Suppressor macrophage (primary cell): ENCODE measurements around the gene COPZ1.

Experiments
- DNase-seq, 4 experiments: peaks; one replicate each; pipeline ENCODE4 v3.0.0-alpha.2; 2020 to 2022

Gene COPZ1

DNA sequence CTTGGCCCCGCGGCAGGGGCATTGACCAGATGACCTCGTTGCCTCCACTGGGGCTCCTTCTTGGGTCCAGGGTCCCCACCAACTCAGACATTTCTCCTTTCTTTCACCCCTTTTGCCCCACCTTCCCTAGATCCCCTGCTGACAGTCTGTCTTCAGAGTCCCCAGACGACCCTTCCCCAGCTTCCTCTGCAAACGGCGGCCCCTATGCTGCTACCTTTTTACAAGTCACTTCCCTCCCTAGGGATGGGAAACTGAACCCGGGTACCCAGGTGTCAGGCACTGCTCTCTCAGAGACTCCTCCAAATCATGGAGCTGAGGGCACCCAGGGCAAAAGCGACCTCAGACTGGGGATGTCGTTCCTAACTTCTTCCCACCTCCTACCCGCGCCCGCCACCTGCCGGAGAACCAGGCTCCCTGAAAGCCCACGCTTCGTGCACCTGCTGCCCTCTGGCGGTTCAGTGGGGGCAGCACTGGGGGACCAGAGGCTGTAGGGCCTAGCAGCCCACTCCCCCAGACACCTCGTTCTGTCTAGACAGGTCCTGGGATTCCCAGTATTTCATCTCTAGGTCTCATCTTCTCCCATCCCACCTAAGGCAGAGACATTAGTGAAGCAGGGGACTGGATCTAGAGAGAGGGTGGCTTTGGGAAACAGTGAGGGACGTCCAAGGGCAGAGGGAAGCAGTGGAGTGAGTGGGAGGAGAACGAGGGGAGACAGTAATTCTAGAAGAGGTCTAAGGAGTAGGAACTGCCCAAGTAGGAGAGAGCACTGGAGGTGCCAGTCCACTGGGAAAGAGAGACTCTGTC, 54.7 kb downstream of the COPZ1 start:
- peak; percentile 87 to 94 (median 92) for DNase-seq

- DNase-seq = no peak
Observed at GRCh38 chr12:54381136-54381535, 56.2 kb downstream of the COPZ1 start.

- DNase-seq = peak; percentile 93 to 99 (median 95)
Observed at GRCh38 chr12:54383041-54383609, 58.2 kb downstream of the COPZ1 start.

DNA sequence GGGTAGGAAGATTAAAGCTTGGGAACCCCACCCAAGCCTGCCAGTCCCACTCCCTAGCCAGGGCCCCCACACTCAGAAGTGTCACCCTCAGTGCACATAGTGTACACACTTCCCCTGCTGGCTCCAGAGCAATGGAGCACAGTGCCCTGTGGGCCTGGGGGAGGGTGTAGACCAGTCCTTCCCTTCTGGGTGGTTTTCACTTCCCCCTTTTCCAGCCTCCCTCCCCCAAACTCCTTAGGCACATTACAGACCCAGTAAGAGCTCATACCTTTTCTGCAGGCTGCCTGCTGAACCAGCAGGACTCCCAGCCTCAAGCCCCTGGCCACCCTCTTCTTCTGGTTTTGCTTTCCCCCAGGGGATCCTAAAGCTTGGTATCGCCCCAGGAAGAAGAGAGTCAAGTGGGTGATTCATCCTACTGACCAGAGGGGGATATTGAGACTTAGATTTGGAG, 59.7 kb downstream of the COPZ1 start, which contains the start of gene ZNF385A:
Gene ZNF385A, minus strand, starts transcription at position 143 of the 451 bp plus-strand sequence. CDS start 219 bp downstream, outside the sequence.
- DNase-seq = peak; percentile 89 to 96 (median 94)

- DNase-seq = peak; percentile 79 to 90 (median 88)
Observed at GRCh38 chr12:54385251-54385914, 60.5 kb downstream of the COPZ1 start.

DNA sequence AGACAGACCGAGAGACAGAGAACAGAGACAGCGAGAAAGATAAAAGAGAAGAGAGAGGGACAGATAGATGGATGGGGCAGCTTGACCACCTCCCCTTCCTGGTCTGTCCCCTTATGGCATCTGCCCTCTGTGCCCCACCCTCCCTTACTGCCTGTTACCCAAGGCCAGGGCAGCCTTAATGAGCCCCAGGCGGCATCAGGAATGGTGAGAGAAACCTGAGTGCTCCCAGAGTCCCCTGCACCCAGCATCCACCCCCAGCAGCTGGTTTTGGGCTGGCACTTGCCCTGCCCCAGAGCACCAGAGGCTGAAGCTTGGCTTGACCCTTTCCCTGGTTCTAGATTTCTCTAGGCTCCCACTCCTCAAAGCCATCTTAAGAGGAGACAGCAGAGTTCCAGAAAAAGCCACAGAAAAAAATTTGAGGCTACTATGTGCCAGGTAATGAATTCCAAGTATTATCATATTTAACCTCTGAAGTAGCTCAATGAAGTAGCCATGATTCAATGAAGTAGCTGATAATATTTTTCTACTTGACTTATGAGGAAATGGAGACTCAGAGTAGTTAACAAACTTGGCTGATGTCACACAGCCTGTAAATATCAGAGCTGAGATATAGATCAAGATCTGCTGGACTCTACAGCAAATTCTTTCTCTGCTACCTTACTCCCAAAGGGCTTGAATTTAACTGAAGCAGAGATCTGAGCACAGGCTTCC, 61.6 kb downstream of the COPZ1 start:
- peak in 2 of 4 experiments; percentile 36 to 37 for DNase-seq

DNA sequence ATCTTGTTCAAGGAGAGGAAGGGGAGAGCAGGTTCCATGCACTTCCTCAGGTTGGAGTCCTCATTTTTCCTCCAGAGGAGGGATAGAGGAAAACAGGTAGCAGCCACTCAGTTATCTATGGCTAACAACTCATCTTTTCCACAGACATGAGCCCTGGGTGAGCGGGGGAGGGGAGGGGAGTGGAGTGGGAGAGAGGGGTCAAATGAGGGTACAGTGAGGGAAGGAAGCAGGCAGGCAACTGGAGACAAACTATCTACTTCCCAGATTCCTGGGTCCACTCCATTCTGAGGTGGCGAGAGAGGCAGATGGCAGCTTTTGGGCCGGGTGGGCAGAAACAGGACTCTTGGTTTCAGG, 62.2 kb downstream of the COPZ1 start:
- peak in 1 of 4 experiments; percentile 15 for DNase-seq

DNA sequence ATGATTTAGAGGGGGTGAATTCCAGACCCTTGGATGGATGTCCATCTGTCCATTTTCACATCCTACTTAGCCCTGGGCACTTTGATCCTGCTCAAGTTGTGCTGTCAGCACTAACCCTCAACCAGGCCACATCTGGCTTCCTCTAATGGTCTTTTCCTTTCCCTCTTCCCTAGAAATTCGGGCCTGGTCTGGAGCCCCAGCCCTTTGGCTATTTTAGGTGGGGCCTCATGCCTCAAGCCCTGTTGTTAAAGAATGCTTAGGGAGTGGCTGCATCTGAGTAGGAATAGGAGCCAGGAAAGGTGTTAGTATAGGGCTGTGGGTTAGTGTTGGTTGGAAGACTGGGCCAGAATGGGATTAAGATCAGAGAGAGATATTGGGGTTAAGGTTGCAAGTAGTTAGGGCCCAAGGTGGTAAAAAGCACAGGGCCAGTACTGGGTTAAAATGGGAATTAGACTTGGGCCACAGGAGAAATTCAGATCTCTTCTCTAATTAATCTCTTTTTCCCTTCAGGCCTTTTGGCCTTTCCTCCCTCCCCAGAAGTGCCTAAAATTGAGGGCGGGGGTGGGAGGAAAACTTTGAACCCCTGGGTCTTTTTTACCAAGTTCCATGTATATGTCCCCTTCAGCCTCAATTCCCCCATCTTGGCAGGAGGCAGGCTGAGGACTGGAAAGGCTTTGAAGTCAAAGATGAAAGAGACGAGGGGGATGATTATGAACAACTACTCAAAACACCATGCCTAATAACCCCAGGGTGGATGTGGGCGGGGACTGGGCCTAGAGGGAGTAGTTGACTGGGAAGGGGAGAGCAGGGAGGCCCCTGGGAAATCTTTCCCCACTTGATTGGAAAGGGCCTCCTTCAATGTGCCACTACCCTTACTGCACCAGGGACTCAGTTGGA, 63.6 kb downstream of the COPZ1 start:
- peak in 2 of 4 experiments; percentile 30 to 35 for DNase-seq

GRCh38 chr12:54389134-54389508, 64.2 kb downstream of the COPZ1 start:
- no peak for DNase-seq

GRCh38 chr12:54389607-54390175, 64.8 kb downstream of the COPZ1 start:
- no peak for DNase-seq

- DNase-seq = peak in 3 of 4 experiments; percentile 36 to 45 (median 38)
Observed at GRCh38 chr12:54390176-54390667, 65.3 kb downstream of the COPZ1 start.

DNA sequence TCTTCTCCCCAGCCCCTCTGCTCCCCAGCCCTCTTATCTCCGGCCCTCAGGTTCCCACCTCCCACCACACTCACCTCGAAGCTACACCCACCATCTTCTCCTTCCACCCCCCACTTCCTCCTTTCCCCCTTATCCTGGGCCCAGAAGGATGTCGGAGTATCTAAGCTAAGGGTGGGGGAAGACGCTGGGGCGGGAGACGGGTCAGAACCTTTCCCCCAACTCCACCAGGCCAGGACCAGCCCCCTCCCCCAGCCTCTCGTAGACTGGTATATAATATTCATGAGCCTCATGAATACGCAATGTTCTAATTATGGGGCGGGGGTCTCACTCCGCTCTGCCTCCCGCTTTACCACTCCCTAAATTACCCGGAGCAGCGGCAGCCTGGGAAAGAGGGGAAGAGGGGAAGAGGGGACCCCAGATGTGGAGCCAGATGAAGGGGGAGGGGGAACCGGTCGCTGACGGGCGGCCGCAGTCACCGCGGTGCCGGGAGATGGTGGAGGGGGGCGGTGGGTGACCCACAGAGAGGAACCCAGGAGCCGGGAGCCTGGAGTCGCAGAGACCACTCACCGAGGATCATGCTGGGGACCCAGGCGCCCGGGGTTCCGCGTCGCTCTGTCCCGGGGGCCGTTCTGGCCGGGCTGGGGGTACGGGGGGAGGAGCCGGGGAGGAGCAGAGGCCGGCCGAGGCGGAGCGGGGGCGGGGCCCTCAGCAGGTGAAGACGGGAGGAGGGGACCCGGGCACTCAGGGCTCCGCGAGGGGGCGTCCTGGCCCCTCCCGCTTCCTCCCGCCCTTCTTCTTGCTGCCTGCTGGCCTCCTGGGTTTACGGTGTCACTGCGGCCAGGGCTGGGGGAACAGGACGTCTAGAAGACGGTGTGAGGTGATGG, 66.0 kb downstream of the COPZ1 start:
- DNase-seq = peak in 1 of 4 experiments; percentile 47

GRCh38 chr12:54392485-54393206, 67.7 kb downstream of the COPZ1 start:
- DNase-seq = no peak

DNA sequence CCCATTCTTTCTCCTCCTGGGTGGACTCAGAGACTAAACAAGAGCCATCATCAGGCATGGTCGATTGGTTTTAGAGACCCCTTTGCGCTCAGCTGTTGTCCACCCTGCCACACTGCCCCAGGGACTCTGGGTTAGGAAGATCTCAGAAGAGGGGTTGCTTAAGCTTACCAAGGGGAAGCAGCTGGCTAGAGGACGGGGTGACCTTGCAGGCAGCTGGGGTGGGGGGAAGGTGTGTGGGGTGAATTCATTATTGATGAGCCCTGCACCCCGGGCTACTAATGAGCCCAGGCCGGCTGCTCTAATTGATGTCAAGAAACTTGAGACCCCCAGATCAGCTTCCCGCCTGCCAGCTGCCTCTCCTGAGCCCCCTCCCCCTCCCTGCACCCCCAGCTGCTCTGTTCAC, 68.3 kb downstream of the COPZ1 start:
- DNase-seq = no peak

DNA sequence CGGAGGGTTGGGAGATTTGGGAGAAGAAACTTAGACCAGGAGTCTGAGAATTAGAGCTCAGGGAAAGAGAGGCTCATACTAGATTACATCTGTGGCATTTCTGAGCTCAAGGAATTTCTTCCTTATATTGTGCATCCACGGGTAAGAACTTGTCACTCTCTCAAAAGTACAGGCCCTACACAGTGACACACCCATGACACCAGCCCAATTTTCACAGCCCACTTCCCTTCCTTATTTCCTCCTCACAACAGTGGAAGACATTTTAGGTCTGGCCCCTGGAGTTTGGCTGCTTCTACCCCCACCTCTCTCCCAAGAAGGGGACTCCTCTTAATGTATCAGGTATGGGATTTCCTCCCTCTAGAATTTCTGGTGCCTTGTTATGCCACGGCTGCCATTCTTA, 68.8 kb downstream of the COPZ1 start:
- peak; percentile 49 to 68 (median 56) for DNase-seq

DNA sequence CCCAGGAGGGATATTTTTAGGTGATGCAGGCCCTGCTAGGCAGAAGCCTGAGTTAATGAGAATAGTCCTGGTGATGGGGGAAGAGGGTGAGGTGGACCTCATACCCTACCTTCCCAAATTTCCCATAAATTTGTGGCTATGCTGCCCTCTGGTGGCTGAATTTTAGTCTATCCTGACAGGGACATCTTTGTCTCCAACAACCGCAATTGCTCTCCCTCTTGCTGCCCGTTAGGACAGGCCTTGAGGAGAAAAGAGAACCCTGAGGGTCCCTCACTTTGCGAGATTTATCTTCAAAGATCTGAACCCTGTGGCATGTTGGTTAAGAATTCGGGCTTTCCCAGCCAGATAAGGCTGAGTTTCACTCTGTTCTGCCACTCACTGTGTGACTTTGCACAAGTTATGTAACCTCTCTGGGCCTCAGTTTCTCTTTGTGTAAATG, 69.4 kb downstream of the COPZ1 start:
- DNase-seq = peak; percentile 78 to 90 (median 86)

DNA sequence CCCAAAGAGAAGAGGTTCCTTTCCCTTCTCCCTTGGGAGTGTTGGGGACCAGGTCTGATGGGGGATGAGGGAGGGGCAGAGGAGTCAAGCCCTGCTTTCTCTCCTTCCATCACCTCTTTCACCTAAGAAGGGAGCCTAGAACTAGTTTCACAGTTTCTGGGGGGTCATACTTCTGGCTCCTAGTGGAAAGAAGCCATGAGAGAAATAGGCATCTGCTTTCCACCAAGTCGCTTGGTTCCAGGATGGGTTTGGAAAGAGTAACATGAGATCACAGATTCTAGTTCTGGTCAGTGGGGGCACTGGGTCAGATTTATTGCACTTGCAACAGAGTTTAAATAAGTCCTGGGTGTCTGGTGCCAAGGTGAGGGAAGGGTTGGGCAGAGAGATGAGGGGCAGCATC, 70.1 kb downstream of the COPZ1 start:
- DNase-seq = no peak

DNA sequence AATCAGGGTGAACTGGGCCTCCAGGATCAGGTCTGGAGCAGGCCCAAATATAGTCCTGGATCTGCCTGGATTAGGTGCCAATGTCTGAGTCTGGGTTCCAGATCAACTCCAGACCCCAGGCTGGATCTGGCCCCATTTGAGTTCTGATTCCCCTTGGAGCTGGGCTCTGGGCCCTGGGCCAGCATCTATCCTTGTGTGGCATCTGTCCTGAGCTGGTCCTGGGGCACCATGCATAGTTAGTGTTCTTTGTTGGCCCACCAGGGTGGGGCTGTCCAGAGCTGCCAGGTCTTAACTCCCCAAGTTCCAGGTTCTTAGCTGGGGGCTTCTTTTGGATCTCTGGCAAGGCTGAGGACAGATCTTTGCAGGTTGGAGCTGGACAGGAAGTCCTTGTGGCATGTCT, 70.6 kb downstream of the COPZ1 start:
- DNase-seq = no peak

DNA sequence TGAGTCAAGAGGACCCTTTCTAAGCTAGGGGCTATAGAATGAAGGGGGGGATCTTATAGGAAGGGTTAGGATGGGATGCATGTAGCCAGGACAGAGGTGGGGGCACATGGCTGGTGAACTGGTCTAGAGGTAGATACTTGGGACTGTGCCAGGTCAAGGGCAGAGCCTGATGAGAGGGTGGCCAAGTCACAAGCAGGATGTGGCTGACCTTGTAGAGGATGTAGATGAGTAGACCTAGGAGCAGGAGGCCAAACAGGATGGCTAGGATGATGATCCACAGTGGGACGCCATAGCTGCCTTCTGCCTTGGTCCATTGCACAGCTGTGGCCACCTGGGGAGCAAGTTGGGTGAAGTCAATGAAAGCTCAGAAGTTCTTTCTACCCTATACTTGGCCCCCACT, 72.2 kb downstream of the COPZ1 start:
- DNase-seq = no peak
